HepG2 (cell line): Measurements from ENCODE around the gene FASTK. TPM values are rescaled to one million over a fixed set of nuclear protein-coding genes. Genes with fewer than 3 reads are reported as not detected.

Experiments
- BORCS8-MEF2B ChIP-seq: sonication (generic); formaldehyde crosslinking; IDR thresholded peaks from 2 replicates; pipeline ENCODE4 v1.8.0; 2022; ENCODE audit warnings: mild to moderate bottlenecking, missing genetic modification reagents
- CBX2 ChIP-seq, 2 experiments: fragments of 200-600 bp in 1 of 2; sonication (generic); formaldehyde crosslinking in 1 of 2; IDR thresholded peaks; 2 replicates each; pipeline versions ENCODE4 v1.7.0 to v1.8.1; 2018 to 2022; ENCODE audit warnings: low read depth in 2 of 2, low read length in 1 of 2, mild to moderate bottlenecking in 1 of 2, missing genetic modification reagents in 1 of 2
- CCAR2 ChIP-seq: fragments of 200-400 bp; formaldehyde crosslinking; optimal IDR thresholded peaks from 2 replicates; pipeline ENCODE3; 2018; ENCODE audit warnings: low read depth, mild to moderate bottlenecking, low read length, moderate library complexity
- CHCHD3 ChIP-seq: sonication (generic); formaldehyde crosslinking; IDR thresholded peaks from 2 replicates; pipeline ENCODE4 v1.8.0; 2022; ENCODE audit warnings: mild to moderate bottlenecking, missing genetic modification reagents, moderate library complexity
- FOSL2 ChIP-seq: sonication (generic); formaldehyde crosslinking; IDR thresholded peaks from 2 replicates; pipeline ENCODE4 v1.4.0; 2020; ENCODE audit warnings: missing genetic modification reagents
- GFI1 ChIP-seq: sonication (generic); formaldehyde crosslinking; IDR thresholded peaks from 2 replicates; pipeline ENCODE4 v1.5.0; 2020; ENCODE audit warnings: missing genetic modification reagents, mild to moderate bottlenecking, borderline replicate concordance
- IKZF1 ChIP-seq: fragments of 450-650 bp; IDR thresholded peaks from 2 replicates; pipeline ENCODE4 v1.7.1; 2016
- MAF1 ChIP-seq: sonication (generic); formaldehyde crosslinking; IDR thresholded peaks from 2 replicates; pipeline ENCODE4 v1.5.0; 2020; ENCODE audit warnings: missing genetic modification reagents, borderline replicate concordance
- MIER2 ChIP-seq: IDR thresholded peaks from 2 replicates; pipeline ENCODE4 v1.6.1; 2016; ENCODE audit warnings: missing biosample characterization, missing genetic modification reagents
- SOX13 ChIP-seq, 3 experiments: fragments of 450-650 bp in 1 of 3; sonication (generic) in 1 of 3; formaldehyde crosslinking in 1 of 3; IDR thresholded peaks in 2 of 3; conservative IDR thresholded peaks in 1 of 3; 2 replicates each; pipeline versions ENCODE4 v1.5.0 to v1.6.1; 2016 to 2020; ENCODE audit warnings: antibody characterized with exemption in 1 of 3, mild to moderate bottlenecking in 1 of 3, missing compliant biosample characterization in 1 of 3, missing genetic modification reagents in 1 of 3, moderate library complexity in 1 of 3
- SRY ChIP-seq: sonication (generic); formaldehyde crosslinking; IDR thresholded peaks from 2 replicates; pipeline ENCODE4 v1.8.0; 2022; ENCODE audit warnings: mild to moderate bottlenecking, missing genetic modification reagents
- ZNF260 ChIP-seq: sonication (generic); formaldehyde crosslinking; IDR thresholded peaks from 2 replicates; pipeline ENCODE4 v1.4.0; 2020; ENCODE audit warnings: missing genetic modification reagents, low read depth, mild to moderate bottlenecking, borderline replicate concordance
- ZNF468 ChIP-seq: sonication (generic); formaldehyde crosslinking; IDR thresholded peaks from 2 replicates; pipeline ENCODE4 v1.8.0; 2022; ENCODE audit warnings: mild to moderate bottlenecking, moderate library complexity, missing genetic modification reagents
- ZNF513 ChIP-seq: sonication (generic); formaldehyde crosslinking; conservative IDR thresholded peaks from 2 replicates; pipeline ENCODE4 v1.5.0; 2020; ENCODE audit warnings: missing genetic modification reagents
- polyA plus RNA-seq, 8 experiments: library from polyadenylated mRNA; depleted of rRNA in 3 of 8; stranded (reverse) in 7 of 8; unstranded in 1 of 8; fragments of >200 nt; fragmentation: Illumina TruSeq in 4 of 8; extraction: Trizol in 4 of 8; gene quantifications; 2 replicates each; pipeline versions ENCODE4 v1.2.1 to v1.2.3, GENCODE V29; 2011 to 2016; ENCODE audit warnings: low read depth in 4 of 8, missing spikeins in 1 of 8, mixed read lengths in 1 of 8; ENCODE audit not compliant: insufficient read depth in 1 of 8
- total RNA-seq, 5 experiments: library from RNA; depleted of rRNA; stranded (reverse); fragments of >200 nt; fragmentation: Illumina TruSeq; extraction: Trizol; gene quantifications; 2 replicates each; pipeline ENCODE4 v1.2.3, GENCODE V29; 2016; ENCODE audit warnings: low read depth in 1 of 5
- TF ChIP-seq, protein P1 (sequence below): sonication (generic); formaldehyde crosslinking; IDR thresholded peaks from 2 replicates; pipeline ENCODE4 v1.8.0; 2022; ENCODE audit warnings: mild to moderate bottlenecking, missing genetic modification reagents
- TF ChIP-seq, protein P2 (sequence below): sonication (generic); formaldehyde crosslinking; IDR thresholded peaks from 2 replicates; pipeline ENCODE4 v1.4.0; 2020; ENCODE audit warnings: mild to moderate bottlenecking, missing genetic modification reagents
- TF ChIP-seq, protein P3 (sequence below): sonication (generic); formaldehyde crosslinking; IDR thresholded peaks from 2 replicates; pipeline ENCODE4 v1.5.1; 2020; ENCODE audit warnings: missing genetic modification reagents, mild to moderate bottlenecking, borderline replicate concordance
- TF ChIP-seq, protein P4 (sequence below): sonication (generic); formaldehyde crosslinking; IDR thresholded peaks from 2 replicates; pipeline ENCODE4 v1.5.1; 2020; ENCODE audit warnings: missing genetic modification reagents, mild to moderate bottlenecking, borderline replicate concordance

FASTK gene
- total and polyA plus RNA-seq, 2 of the 13 experiments (the other 11 are each of a cell fraction or from before 2014, with no cell fraction given), result 52.9 to 55.7 TPM

- no peak for TF ChIP-seq ZNF260 (CRISPR knock-in tag)
- TF ChIP-seq ZNF468 (CRISPR knock-in tag), result no peak
- TF ChIP-seq MIER2 (CRISPR knock-in tag), result no peak
- TF ChIP-seq, protein P1, sequence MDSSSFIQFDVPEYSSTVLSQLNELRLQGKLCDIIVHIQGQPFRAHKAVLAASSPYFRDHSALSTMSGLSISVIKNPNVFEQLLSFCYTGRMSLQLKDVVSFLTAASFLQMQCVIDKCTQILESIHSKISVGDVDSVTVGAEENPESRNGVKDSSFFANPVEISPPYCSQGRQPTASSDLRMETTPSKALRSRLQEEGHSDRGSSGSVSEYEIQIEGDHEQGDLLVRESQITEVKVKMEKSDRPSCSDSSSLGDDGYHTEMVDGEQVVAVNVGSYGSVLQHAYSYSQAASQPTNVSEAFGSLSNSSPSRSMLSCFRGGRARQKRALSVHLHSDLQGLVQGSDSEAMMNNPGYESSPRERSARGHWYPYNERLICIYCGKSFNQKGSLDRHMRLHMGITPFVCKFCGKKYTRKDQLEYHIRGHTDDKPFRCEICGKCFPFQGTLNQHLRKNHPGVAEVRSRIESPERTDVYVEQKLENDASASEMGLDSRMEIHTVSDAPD (CRISPR knock-in tag), result no peak
- no peak for TF ChIP-seq SOX13 (IDR thresholded peaks at IDR 0.05)
- no peak; a peak in 1 of 4 replicates for TF ChIP-seq SOX13 (CRISPR knock-in tag; conservative IDR thresholded peaks at IDR 0.05 in 1 of 2, IDR thresholded peaks at IDR 0.05 in 1 of 2)
- TF ChIP-seq SRY (CRISPR knock-in tag), result peak; percentile 46; the same call in 1 of the 2 replicates
- TF ChIP-seq, protein P2, sequence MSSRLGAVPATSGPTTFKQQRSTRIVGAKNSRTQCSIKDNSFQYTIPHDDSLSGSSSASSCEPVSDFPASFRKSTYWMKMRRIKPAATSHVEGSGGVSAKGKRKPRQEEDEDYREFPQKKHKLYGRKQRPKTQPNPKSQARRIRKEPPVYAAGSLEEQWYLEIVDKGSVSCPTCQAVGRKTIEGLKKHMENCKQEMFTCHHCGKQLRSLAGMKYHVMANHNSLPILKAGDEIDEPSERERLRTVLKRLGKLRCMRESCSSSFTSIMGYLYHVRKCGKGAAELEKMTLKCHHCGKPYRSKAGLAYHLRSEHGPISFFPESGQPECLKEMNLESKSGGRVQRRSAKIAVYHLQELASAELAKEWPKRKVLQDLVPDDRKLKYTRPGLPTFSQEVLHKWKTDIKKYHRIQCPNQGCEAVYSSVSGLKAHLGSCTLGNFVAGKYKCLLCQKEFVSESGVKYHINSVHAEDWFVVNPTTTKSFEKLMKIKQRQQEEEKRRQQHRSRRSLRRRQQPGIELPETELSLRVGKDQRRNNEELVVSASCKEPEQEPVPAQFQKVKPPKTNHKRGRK, result no peak
- 0 out of 2 replicates have a peak, but pooled peaks have one; percentile 77 for TF ChIP-seq CHCHD3 (CRISPR knock-in tag)
- TF ChIP-seq CBX2 (IDR thresholded peaks at IDR 0.05; ENCODE audit: low read depth, low read length), result no peak
- no peak for TF ChIP-seq CBX2 (CRISPR knock-in tag; IDR thresholded peaks at IDR 0.05; ENCODE audit: low read depth)
- TF ChIP-seq FOSL2, result peak; percentile 30; the same call in 1 of the 2 replicates
- TF ChIP-seq, protein P3, sequence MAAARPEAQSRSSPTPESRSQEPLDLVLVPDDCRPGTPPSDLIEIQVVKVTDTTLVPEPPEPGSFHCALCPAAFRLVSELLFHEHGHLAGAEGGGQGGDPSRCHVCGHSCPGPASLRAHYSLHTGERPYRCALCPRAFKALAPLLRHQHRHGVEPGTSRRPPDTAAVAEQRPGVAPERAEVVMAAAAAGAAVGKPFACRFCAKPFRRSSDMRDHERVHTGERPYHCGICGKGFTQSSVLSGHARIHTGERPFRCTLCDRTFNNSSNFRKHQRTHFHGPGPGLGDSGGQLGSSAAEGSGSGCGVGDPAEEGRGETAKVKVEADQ (CRISPR knock-in tag), result peak; percentile 69; the same call in 1 of the 2 replicates
- no peak for TF ChIP-seq GFI1
- TF ChIP-seq BORCS8-MEF2B (CRISPR knock-in tag), result no peak
- TF ChIP-seq, protein P4, sequence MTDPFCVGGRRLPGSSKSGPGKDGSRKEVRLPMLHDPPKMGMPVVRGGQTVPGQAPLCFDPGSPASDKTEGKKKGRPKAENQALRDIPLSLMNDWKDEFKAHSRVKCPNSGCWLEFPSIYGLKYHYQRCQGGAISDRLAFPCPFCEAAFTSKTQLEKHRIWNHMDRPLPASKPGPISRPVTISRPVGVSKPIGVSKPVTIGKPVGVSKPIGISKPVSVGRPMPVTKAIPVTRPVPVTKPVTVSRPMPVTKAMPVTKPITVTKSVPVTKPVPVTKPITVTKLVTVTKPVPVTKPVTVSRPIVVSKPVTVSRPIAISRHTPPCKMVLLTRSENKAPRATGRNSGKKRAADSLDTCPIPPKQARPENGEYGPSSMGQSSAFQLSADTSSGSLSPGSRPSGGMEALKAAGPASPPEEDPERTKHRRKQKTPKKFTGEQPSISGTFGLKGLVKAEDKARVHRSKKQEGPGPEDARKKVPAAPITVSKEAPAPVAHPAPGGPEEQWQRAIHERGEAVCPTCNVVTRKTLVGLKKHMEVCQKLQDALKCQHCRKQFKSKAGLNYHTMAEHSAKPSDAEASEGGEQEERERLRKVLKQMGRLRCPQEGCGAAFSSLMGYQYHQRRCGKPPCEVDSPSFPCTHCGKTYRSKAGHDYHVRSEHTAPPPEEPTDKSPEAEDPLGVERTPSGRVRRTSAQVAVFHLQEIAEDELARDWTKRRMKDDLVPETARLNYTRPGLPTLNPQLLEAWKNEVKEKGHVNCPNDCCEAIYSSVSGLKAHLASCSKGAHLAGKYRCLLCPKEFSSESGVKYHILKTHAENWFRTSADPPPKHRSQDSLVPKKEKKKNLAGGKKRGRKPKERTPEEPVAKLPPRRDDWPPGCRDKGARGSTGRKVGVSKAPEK (CRISPR knock-in tag), result no peak; the same call in 1 of the 2 replicates
- no peak for TF ChIP-seq CCAR2
- no peak for TF ChIP-seq ZNF513 (CRISPR knock-in tag)
- TF ChIP-seq MAF1 (CRISPR knock-in tag), result no peak
- no peak for TF ChIP-seq IKZF1
Observed at GRCh38 chr7:151062399-151063211, 18.0 kb downstream of the FASTK start (continued).
